A172 (cell line): ENCODE data around the gene RNASEH2A. TPM values are rescaled to one million over a fixed set of nuclear protein-coding genes. Genes with fewer than 3 reads are reported as not detected.
A peak's percentile ranks its signal among the peaks of the same experiment; 100 is the strongest.
"Not testable (repeated sequence)": the region's sequence is repeated elsewhere in the genome, so short reads cannot be mapped to it uniquely, and the experiment has no call there.

Experiments
- DNase-seq: peaks from one replicate; pipeline ENCODE4 v3.0.0-alpha.2; 2015; ENCODE audit warnings: low spot score
- total RNA-seq: library from RNA; depleted of rRNA; stranded (reverse); fragments of >200 nt; shearing (Covaris generic); gene quantifications from 2 replicates; pipeline ENCODE4 v1.2.3, GENCODE V29; 2014

The RNASEH2A gene
- total RNA-seq, 1 experiment from 2014 or later = 89.6 TPM

DNA sequence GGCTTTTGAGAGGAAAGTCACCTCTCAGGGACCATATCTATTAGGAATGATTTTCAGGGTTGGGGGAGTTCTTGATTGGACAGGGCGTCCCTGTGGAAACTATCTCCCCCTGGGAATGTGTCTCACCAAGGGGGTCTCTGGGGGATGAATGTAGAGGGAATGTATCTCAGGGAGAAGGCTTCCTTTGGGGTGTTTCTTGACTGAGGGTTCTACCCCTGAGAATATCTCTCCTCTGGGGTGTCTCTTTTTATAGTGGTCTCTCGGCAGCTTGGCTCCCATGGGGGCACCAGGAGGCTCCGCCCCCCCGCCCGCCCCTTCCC, 27.0 kb downstream of the RNASEH2A start:
- no peak for DNase-seq

DNA sequence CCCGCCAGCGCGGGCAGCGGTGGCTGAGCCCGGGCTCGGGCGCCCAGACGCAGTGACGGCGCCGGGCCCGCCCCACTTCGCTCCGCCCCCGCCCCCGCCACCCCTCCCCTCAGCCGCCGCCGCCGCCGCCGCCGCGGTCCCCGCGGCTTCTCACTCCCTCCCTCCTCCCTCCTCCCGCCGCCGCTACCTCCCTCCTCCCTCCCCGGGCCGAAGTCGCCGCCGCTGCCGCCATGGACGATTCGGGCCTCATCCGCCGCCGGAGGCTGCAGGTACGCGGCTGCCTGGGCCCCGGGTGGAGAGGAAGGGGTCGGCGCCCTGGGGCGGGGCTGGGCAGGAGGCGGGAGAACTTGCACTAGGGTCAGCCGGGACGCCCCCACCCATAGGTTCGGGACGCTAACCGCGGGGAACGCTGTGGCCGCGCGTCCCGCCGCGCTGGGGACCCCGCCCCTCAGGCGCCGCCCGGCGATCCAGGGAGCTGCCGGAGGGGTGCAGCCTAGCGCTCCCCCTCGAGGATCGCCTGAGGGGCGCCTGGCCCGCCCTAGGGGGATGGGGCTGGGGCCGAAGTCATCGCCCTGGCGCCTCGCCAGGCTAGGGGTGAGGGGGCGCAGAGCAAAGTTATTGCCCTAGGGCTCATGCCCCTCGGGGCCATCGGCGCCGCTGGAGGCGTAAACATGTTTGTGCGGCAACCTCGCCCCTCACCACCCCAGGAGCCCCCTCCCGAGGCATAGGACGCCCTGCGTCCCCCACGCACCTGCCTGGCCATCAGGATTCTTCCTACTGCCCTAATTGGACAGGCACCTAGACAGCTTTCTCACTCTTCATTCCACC, 27.6 kb downstream of the RNASEH2A start:
- no peak for DNase-seq

DNA sequence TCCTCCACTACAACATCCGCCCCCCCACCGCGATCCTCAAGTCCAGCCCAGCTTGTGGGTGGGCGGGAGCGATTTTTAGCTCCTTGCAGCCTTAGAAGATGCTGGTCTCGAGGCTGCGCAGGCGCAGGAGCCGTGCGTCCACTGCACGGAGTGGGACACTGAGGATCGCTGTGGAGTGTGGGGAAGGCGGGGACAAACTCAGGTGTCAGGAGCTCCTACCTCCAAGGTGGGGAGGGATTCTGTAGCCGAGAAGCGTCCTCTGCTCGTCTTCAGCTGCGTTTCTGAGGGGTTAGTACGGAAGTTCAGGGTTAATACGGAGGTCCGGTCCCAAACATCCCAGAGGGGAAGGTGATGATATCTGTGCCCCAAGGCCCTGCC, 28.2 kb downstream of the RNASEH2A start, which contains the start of gene RTBDN:
Gene RTBDN (minus strand): TSS at position 14 of the 378 bp plus-strand sequence. CDS start 4,600 bp downstream, outside the sequence.
- no peak for DNase-seq

GRCh38 chr19:12834976-12835757, 28.8 kb downstream of the RNASEH2A start:
- no peak for DNase-seq

- DNase-seq = no peak
Measured at GRCh38 chr19:12836529-12836863, 30.1 kb downstream of the RNASEH2A start.

DNA sequence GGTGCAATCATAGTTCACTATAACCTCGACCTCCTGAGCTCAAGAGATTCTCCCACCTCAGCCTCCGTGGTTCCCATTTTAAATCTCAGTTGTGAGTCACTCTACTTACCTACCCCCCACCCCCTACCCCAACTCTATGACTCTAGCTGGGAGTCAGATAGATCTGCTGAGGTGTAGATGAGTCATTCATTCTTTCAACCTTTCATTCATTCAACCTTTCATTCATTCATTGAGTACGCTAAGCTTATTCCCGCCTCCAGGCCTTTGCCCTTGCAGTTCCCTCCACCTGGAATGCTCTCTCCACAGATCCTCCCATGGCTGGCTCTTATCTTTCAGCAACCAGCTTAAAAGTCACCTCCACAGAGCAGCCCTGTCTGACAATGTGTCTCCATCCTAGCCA, 30.8 kb downstream of the RNASEH2A start:
- no peak for DNase-seq

DNA sequence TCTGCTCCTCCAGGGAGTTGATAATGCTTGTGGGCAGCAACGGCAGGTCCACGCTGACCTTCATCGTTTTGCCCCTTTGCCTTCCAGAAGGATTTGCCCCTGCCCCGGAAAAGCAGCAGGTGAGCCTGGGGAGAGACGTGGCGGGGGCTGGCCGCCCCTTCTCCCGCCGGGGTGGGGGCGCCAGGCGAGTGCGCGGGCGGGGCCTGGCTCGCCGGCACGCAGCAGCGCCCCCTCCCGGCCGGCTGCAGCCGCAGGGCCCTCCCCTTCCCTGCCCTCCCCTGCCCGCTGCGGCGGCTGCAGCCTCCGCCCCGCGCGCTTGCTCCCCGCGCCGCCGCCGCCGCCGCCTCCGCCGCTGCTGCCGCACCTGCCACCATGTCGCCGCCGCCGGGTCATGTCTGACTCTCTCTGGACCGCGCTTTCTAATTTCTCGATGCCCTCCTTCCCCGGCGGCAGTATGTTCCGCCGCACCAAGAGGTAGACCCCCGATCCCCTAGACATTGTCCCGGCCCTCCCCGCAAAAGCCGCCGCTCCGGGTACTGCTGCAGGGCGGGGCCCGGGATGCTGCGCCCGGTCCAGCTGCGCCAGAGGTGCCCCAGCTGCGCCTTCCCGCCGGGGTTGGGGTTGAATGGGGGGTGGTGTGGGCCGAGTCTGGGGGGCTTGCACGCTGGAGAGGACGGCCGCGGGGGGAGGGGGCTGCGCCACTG, 31.9 kb downstream of the RNASEH2A start, which contains the start of gene MAST1:
Gene MAST1 (plus strand): TSS at position 334 of the 704 bp plus-strand sequence. CDS start 58 bp downstream, at position 392.
- no peak for DNase-seq

DNA sequence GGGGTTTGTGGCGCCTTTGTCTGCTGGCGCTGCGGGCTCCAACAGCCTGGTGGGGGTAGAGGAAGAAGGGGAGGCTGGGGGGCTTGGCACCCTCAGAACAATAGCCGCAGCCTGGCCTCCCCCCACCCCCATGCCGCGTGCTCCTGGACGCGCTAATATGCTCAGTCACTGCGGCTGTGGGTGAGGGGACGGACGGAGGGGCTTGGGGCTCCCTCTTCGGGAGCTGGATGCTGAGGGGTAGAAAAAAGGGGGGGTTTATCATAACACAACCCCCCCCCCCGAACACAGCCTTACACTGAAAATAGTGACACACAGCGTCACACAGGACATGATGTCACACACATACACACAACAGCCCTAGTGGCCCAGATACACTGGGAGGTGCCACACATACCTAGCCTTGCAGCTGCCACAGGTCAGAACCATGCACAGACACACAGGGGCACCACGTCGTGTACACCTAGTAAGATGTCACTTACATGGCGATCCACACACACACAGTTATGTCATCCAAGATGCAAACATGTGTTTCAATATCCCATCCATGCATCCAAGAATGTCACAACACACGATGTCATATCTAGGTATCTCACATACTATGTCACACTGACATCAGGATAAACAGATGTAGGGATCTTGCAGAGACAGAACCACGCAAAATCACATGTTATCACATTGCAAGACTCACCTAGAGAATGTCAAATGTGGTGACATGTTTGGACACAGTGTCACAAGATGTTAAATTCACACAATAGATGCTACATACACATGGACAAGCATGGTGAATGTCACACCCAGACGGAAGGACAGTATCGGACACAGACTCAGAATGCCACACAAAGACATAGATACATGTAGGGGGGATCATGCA, 32.7 kb downstream of the RNASEH2A start:
- DNase-seq = no peak

- DNase-seq = peak; percentile 57
Measured at GRCh38 chr19:12840091-12841079, 34.0 kb downstream of the RNASEH2A start.

DNA sequence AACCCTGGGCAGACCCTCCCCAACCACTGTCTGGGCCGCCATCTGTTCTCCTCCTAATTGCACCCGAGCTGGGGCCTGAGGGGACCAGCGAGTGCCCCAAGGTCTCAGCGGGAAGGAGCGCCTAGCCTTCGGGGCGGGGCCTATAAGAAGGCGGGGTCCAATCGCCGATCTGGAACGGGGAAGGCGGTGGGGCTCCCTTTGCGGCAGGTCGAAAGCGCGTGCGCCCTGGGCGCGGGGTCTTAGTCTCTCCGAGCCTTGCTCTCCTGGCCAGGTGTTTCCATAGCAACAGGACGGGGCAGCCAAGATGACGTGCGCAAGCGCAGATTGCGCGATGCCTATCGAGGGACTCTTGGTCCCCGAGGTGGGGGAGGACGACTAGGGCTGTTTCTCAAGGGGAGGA, 34.7 kb downstream of the RNASEH2A start:
- no peak for DNase-seq

DNA sequence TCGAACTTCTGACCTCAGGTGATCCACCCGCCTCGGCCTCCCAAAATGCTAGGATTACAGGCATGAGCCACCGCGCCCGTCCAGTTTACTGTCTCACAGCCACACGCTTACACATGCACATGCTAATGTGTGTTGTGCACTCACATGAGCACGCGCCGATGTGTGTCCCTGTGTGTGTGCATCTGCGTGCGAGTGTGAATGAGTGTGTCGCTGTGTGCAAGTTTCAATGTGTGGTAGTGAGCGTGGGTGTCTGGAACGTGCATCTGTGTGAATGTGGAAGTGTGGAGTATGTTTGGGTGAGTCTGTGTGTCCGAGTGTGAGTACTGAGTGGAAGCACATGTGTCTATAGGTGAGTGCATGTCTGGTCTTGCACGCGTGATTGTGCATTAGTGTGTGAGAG, 36.1 kb downstream of the RNASEH2A start:
- DNase-seq = no peak

- DNase-seq = no peak
Measured at GRCh38 chr19:12843328-12843727, 36.9 kb downstream of the RNASEH2A start.

DNA sequence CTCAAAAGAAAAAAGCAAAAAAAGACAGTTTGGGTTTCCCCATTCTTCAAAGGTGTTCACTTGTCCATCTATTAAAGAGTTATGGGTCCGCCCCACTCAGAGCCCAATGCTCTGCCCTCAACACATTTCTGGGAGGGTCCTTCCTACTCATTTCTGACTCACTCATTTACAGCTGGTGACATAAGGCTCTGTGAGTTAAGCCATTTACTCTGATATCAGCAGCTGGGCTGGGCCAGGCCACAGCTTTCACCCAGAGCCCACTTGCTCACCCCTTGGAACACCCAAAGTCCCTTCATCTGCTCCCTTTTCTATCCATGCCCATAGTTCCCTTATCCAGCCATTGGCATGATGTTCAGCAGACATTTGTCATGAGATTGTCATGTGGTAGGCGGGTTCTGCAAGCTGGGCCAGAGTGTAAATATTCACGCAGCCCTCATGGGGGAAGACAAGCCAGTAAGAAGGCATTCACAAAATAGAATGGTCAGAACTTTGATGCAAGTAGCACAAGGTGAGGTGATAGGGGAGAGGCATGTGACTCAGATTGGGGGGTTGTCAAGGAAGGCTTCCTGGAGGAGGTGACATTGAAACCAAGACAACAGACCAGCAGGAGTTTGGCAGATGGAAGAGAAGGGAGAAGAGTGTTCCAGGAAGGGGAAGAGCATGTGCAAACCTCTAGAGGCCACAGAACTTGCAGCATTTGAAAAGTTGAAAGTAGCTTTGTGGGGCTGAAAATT, 37.8 kb downstream of the RNASEH2A start:
- DNase-seq = peak; percentile 37

DNA sequence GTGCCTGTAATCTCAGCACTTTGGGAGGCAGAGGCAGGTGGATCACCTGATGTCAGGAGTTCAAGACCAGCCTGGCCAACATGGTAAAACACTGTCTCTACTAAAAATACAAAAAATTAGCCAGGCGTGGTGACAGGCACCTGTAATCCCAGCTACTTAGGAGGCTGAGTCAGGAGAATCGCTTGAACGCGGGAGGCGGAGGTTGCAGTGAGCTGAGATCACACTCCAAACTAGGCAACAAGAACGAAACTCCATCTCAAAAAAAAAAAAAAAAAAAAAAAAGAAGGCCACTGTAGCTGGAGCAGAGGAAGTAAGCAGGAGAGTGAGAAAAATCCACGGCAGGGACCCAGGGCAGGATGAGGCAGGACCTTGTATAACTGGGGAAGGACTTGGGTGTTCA, 40.2 kb downstream of the RNASEH2A start:
- DNase-seq = not testable (repeated sequence)

DNA sequence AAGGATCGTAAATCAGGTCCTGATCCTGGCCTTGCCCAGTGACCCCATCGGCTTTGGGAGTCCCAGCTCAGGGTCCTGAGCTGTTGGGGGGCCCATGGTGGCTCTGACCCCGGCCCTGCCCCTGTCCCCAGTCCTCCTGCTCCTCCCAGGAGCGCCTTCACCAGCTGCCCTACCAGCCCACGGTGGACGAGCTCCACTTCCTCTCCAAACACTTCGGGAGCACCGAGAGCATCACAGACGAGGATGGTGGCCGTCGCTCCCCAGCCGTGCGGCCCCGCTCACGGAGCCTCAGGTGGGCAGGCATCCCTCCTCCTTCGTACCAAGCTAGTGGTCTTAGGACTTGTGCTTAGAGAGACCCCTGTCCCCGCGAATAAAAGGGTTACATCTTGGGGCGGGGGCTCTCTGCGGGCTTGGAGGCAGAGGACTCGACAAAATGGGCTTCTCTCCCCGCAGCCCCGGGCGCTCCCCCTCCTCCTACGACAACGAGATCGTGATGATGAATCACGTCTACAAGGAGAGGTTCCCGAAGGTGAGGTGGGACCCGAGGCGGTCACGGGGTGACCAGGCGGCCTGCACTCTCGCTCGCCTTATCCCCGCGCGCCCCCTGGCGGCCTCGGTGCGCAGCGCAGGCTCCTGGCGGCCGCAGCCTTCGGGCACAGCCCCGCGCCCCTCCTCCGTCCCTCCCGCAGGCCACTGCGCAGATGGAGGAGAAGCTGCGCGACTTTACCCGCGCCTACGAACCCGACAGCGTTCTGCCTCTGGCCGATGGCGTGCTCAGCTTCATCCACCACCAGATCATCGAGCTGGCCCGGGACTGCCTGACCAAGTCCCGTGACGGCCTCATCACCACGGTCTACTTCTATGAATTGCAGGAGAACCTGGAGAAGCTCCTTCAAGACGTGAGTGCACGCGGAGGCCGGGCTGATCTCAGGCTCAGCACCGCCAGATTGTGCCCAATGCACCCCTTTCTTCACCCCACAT, 41.1 kb downstream of the RNASEH2A start:
- DNase-seq = peak; percentile 86

- no peak for DNase-seq
Measured at GRCh38 chr19:12856653-12857052, 50.3 kb downstream of the RNASEH2A start.

- DNase-seq = no peak
Measured at GRCh38 chr19:12858041-12858928, 51.9 kb downstream of the RNASEH2A start.
